ENCODE results near the gene PLEKHA6.

DNA sequence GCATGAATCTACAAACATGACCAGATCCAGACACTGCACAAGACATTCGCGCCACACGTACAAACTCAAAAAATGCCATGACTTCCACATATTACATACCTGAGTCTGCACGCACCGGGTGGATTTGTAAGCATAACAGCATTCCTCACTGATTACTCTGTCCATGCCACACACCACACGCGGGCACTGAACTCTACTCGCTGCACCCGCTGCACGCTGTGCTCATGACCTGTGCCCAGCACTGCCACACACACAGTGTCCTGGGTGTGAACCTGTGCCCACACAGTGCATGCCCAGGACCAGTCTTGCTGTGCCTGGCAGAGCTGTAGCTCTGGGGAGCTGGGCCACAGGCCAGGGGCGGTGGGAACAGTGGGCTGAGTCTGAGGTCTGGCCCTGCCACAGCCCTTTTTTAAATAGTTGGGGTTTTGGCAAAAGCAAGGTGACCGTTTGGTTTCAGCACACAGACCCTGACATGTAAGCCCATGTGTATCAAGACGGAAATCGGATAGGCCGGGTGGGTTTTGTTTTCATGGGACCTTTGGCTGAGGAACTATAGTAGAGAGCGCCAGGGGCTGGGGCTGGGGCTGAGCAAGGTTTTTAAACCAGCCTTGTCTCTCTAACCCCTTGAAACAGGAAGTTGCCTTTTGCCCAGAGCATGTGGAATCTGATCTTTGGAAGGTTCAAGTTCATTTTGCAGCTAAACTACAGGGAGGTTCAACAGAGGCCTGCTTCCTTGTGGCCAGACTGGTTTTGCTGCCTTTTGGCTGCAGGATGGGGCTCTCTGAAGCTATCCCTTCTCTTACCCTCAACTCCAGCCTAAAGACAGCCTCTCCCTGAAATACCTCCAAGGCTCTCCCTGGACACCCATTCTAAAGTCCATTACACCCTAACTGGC is 133.6 kb downstream of the PLEKHA6 start:
- TF ChIP-seq, protein P1, sequence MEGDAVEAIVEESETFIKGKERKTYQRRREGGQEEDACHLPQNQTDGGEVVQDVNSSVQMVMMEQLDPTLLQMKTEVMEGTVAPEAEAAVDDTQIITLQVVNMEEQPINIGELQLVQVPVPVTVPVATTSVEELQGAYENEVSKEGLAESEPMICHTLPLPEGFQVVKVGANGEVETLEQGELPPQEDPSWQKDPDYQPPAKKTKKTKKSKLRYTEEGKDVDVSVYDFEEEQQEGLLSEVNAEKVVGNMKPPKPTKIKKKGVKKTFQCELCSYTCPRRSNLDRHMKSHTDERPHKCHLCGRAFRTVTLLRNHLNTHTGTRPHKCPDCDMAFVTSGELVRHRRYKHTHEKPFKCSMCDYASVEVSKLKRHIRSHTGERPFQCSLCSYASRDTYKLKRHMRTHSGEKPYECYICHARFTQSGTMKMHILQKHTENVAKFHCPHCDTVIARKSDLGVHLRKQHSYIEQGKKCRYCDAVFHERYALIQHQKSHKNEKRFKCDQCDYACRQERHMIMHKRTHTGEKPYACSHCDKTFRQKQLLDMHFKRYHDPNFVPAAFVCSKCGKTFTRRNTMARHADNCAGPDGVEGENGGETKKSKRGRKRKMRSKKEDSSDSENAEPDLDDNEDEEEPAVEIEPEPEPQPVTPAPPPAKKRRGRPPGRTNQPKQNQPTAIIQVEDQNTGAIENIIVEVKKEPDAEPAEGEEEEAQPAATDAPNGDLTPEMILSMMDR (conservative IDR thresholded peaks at IDR 0.05): no peak
- peak; percentile 58; the same call in 1 of the 2 replicates for TF ChIP-seq ZFX (IDR thresholded peaks at IDR 0.05)
